ENCODE results near the gene CHST7.

DNA sequence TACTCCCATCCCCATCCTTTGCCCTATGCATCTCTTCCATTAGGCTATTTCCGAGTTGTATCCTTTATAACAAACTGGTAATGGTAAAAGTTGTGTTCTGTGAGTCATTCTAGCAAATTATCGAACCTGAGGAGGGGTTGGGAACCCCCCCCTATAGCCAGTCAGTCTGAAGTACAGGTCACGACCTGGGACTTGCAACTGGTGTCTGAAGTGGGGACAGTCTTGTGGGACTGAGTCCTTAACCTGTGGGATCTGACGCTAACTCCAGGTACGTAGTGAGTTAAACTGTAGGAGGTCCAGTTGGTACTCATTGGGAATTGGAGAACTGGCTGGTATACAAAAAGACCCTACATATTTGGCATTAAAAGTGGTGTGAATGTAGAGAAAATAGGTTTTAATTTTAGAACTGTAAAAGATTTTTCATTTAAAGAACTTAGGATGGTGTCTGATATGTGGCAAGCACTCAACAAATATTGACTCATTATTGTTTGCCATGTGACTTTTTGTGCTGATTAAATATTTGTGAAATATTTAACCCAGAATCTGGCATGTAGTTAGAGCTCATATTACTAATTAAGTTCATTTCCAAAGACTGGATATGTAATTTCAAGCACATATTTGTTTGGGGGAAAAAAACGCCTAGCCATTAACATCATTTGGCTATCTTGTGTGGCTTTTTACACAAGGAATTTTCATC, 50.7 kb downstream of the CHST7 start:
- no peak for TF ChIP-seq EZH2 (IDR thresholded peaks at IDR 0.05; ENCODE audit: borderline replicate concordance, insufficient read depth, low read length, poor library complexity, severe bottlenecking)
- TF ChIP-seq, protein P1, sequence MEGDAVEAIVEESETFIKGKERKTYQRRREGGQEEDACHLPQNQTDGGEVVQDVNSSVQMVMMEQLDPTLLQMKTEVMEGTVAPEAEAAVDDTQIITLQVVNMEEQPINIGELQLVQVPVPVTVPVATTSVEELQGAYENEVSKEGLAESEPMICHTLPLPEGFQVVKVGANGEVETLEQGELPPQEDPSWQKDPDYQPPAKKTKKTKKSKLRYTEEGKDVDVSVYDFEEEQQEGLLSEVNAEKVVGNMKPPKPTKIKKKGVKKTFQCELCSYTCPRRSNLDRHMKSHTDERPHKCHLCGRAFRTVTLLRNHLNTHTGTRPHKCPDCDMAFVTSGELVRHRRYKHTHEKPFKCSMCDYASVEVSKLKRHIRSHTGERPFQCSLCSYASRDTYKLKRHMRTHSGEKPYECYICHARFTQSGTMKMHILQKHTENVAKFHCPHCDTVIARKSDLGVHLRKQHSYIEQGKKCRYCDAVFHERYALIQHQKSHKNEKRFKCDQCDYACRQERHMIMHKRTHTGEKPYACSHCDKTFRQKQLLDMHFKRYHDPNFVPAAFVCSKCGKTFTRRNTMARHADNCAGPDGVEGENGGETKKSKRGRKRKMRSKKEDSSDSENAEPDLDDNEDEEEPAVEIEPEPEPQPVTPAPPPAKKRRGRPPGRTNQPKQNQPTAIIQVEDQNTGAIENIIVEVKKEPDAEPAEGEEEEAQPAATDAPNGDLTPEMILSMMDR (IDR thresholded peaks at IDR 0.05; ENCODE audit: poor library complexity, severe bottlenecking): no peak
- TF ChIP-seq POLR2AphosphoS5 (IDR thresholded peaks at IDR 0.05): no peak
- TF ChIP-seq, protein P2, sequence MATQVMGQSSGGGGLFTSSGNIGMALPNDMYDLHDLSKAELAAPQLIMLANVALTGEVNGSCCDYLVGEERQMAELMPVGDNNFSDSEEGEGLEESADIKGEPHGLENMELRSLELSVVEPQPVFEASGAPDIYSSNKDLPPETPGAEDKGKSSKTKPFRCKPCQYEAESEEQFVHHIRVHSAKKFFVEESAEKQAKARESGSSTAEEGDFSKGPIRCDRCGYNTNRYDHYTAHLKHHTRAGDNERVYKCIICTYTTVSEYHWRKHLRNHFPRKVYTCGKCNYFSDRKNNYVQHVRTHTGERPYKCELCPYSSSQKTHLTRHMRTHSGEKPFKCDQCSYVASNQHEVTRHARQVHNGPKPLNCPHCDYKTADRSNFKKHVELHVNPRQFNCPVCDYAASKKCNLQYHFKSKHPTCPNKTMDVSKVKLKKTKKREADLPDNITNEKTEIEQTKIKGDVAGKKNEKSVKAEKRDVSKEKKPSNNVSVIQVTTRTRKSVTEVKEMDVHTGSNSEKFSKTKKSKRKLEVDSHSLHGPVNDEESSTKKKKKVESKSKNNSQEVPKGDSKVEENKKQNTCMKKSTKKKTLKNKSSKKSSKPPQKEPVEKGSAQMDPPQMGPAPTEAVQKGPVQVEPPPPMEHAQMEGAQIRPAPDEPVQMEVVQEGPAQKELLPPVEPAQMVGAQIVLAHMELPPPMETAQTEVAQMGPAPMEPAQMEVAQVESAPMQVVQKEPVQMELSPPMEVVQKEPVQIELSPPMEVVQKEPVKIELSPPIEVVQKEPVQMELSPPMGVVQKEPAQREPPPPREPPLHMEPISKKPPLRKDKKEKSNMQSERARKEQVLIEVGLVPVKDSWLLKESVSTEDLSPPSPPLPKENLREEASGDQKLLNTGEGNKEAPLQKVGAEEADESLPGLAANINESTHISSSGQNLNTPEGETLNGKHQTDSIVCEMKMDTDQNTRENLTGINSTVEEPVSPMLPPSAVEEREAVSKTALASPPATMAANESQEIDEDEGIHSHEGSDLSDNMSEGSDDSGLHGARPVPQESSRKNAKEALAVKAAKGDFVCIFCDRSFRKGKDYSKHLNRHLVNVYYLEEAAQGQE (IDR thresholded peaks at IDR 0.05; ENCODE audit: borderline replicate concordance): no peak
- no peak for TF ChIP-seq MXI1 (conservative IDR thresholded peaks at IDR 0.05; ENCODE audit: poor library complexity, severe bottlenecking)
- no peak for TF ChIP-seq EP300 (conservative IDR thresholded peaks at IDR 0.05; ENCODE audit: poor library complexity, severe bottlenecking)
- TF ChIP-seq TAF1 (IDR thresholded peaks at IDR 0.05; ENCODE audit: low read depth): no peak
- TF ChIP-seq RAD21 (conservative IDR thresholded peaks at IDR 0.05): no peak

Data from neural cell (in vitro differentiated cells).